T-helper 2 cell treated with Interferon-gamma antibody and Interleukin-4, amounts not matched to agents 100 ng/mL and 5 ng/mL, for 36 hours (primary cell): ENCODE measurements around the gene AHCTF1. TPM values are rescaled to one million over a fixed set of nuclear protein-coding genes. Genes with fewer than 3 reads are reported as not detected.

Experiments
- total RNA-seq: library from RNA; stranded (reverse); gene quantifications from 2 replicates; pipeline ENCODE4 v1.2.3, GENCODE V29; 2022

The AHCTF1 gene
- total RNA-seq, 1 donor from 2014 or later, result 36.2 TPM

Other genes starting within 250 kb of the AHCTF1 start
- 20.3 and 21.3 TPM in 2 replicates for gene SCCPDH, start 207.5 kb downstream of the AHCTF1 start, total RNA-seq
- 0.48 and 0.95 TPM in 2 replicates for gene ZNF695, start 76.1 kb upstream of the AHCTF1 start, total RNA-seq
- 2.0 and 2.2 TPM in 2 replicates for gene ZNF670, start 146.9 kb upstream of the AHCTF1 start, total RNA-seq
- gene ZNF669, start 172.4 kb upstream of the AHCTF1 start, total RNA-seq, result 9.2 and 9.7 TPM in 2 replicates
- 18.8 and 20.4 TPM in 2 replicates for gene ZNF124, start 240.1 kb upstream of the AHCTF1 start, total RNA-seq